HEK293T (cell line): Measurements from ENCODE around the gene ARHGAP6.

Experiments
- CTCF ChIA-PET: fragments of 350-600 bp; formaldehyde crosslinking; extraction: SDS; loops from one replicate; lab custom pipeline; 2021; ENCODE audit warnings: antibody characterized with exemption, inconsistent platforms; lab: Yijun Ruan, JAX
- POLR2A ChIA-PET: fragments of 350-600 bp; formaldehyde crosslinking; extraction: SDS; loops from one replicate; lab custom pipeline; 2020; ENCODE audit warnings: antibody characterized with exemption, inconsistent platforms; lab: Yijun Ruan, JAX
- DNase-seq: peaks from one replicate; pipeline ENCODE4 v3.0.0; 2012; ENCODE audit warnings: mixed read lengths; ENCODE audit errors: extremely low spot score
- ARNT ChIP-seq: fragments of 450-650 bp; IDR thresholded peaks from 2 replicates; pipeline ENCODE4 v1.6.1; 2017; ENCODE audit warnings: mild to moderate bottlenecking
- BHLHE40 ChIP-seq: fragments of 450-650 bp; IDR thresholded peaks from 2 replicates; pipeline ENCODE4 v1.6.1; 2016; ENCODE audit warnings: mild to moderate bottlenecking, moderate library complexity, borderline replicate concordance
- CTBP1 ChIP-seq: fragments of 450-650 bp; IDR thresholded peaks from 2 replicates; pipeline ENCODE4 v1.6.1; 2016; ENCODE audit warnings: borderline replicate concordance
- ELF4 ChIP-seq: fragments of 450-650 bp; IDR thresholded peaks from 2 replicates; pipeline ENCODE4 v1.6.1; 2017; ENCODE audit warnings: antibody characterized with exemption
- FOXA1 ChIP-seq: fragments of 450-650 bp; IDR thresholded peaks from 2 replicates; pipeline ENCODE4 v1.6.1; 2016; ENCODE audit warnings: mild to moderate bottlenecking
- FOXK2 ChIP-seq: fragments of 450-650 bp; IDR thresholded peaks from 2 replicates; pipeline ENCODE4 v1.6.1; 2016; ENCODE audit warnings: mild to moderate bottlenecking
- FOXM1 ChIP-seq: fragments of 450-650 bp; IDR thresholded peaks from 2 replicates; pipeline ENCODE4 v1.6.1; 2017; ENCODE audit warnings: mild to moderate bottlenecking, borderline replicate concordance
- HDGF ChIP-seq: fragments of 450-650 bp; IDR thresholded peaks from 2 replicates; pipeline ENCODE4 v1.6.1; 2017; ENCODE audit warnings: antibody characterized with exemption, borderline replicate concordance
- L3MBTL2 ChIP-seq: fragments of 450-650 bp; conservative IDR thresholded peaks from 2 replicates; pipeline ENCODE4 v1.6.1; 2016; ENCODE audit warnings: mild to moderate bottlenecking
- LEF1 ChIP-seq: fragments of 450-650 bp; IDR thresholded peaks from 2 replicates; pipeline ENCODE4 v1.6.1; 2017; ENCODE audit warnings: mild to moderate bottlenecking, borderline replicate concordance
- NFRKB ChIP-seq: fragments of 450-650 bp; IDR thresholded peaks from 2 replicates; pipeline ENCODE4 v1.6.1; 2016; ENCODE audit warnings: mild to moderate bottlenecking, moderate library complexity
- PKNOX1 ChIP-seq: fragments of 450-650 bp; IDR thresholded peaks from 2 replicates; pipeline ENCODE4 v1.6.1; 2016
- SP1 ChIP-seq: fragments of 450-650 bp; IDR thresholded peaks from 2 replicates; pipeline ENCODE4 v1.6.1; 2017
- SUZ12 ChIP-seq: fragments of 450-650 bp; IDR thresholded peaks from 2 replicates; pipeline ENCODE4 v1.6.1; 2016; ENCODE audit warnings: mild to moderate bottlenecking
- TARDBP ChIP-seq: fragments of 450-650 bp; IDR thresholded peaks from 2 replicates; pipeline ENCODE4 v1.6.1; 2016
- ZNF384 ChIP-seq: fragments of 450-650 bp; IDR thresholded peaks from 2 replicates; pipeline ENCODE4 v1.6.1; 2016

Gene ARHGAP6

GRCh38 chrX:11273544-11273943, 392.2 kb downstream of the ARHGAP6 start:
- TF ChIP-seq FOXA1 (no peak), ELF4 (no peak), L3MBTL2 (no peak), FOXK2 (no peak), LEF1 (no peak), NFRKB (no peak), ZNF384 (no peak), FOXM1 (no peak), PKNOX1 (no peak), SUZ12 (no peak)
- ChIA-PET CTCF (no interaction called here), POLR2A (no interaction called here)
- no peak for DNase-seq

GRCh38 chrX:11272863-11273262, 392.9 kb downstream of the ARHGAP6 start:
- TF ChIP-seq LEF1 (no peak), ARNT (no peak), ELF4 (no peak), BHLHE40 (no peak), TARDBP (no peak), FOXA1 (no peak), SP1 (no peak), CTBP1 (no peak), L3MBTL2 (no peak), HDGF (no peak), PKNOX1 (no peak), NFRKB (no peak), FOXM1 (no peak), SUZ12 (no peak), FOXK2 (no peak), ZNF384 (no peak)
- ChIA-PET POLR2A (no interaction called here), CTCF (interaction anchor here (0.6 kb wide), 1 partner anchor 59 kb away, joined by 3 read pairs; no protein-coding TSS in a partner anchor)
- DNase-seq: no peak

GRCh38 chrX:11272290-11272689, 393.4 kb downstream of the ARHGAP6 start:
- ChIA-PET POLR2A (no interaction called here), CTCF (interaction anchor here (0.6 kb wide), 1 partner anchor 59 kb away, joined by 3 read pairs; no protein-coding TSS in a partner anchor)
- no peak for TF ChIP-seq L3MBTL2
- TF ChIP-seq ELF4: no peak
- no peak for TF ChIP-seq ARNT
- TF ChIP-seq ZNF384: no peak
- TF ChIP-seq FOXA1: no peak
- no peak for TF ChIP-seq HDGF
- no peak for TF ChIP-seq SUZ12
- TF ChIP-seq FOXK2: no peak
- DNase-seq: no peak

- ChIA-PET POLR2A (no interaction called here), CTCF (no interaction called here)
- DNase-seq: no peak
- TF ChIP-seq BHLHE40: no peak
- TF ChIP-seq ELF4: no peak
- TF ChIP-seq PKNOX1: no peak
- no peak for TF ChIP-seq SP1
- TF ChIP-seq SUZ12: no peak
- no peak for TF ChIP-seq ZNF384
- no peak for TF ChIP-seq L3MBTL2
- TF ChIP-seq FOXM1: no peak
- TF ChIP-seq NFRKB: no peak
- TF ChIP-seq CTBP1: no peak
- TF ChIP-seq FOXK2: no peak
- no peak for TF ChIP-seq TARDBP
- TF ChIP-seq ARNT: no peak
- no peak for TF ChIP-seq HDGF
- no peak for TF ChIP-seq FOXA1
Measured at GRCh38 chrX:11269996-11270395, 395.7 kb downstream of the ARHGAP6 start.

- ChIA-PET POLR2A (no interaction called here), CTCF (no interaction called here)
- no peak for DNase-seq
- TF ChIP-seq FOXA1 (no peak), ELF4 (no peak), HDGF (no peak), SUZ12 (no peak), L3MBTL2 (no peak), CTBP1 (no peak), BHLHE40 (no peak), FOXK2 (no peak), ZNF384 (no peak), SP1 (no peak), LEF1 (no peak), TARDBP (no peak), FOXM1 (no peak), ARNT (no peak)
Measured at GRCh38 chrX:11269006-11269405, 396.7 kb downstream of the ARHGAP6 start.

GRCh38 chrX:11267425-11267824, 398.3 kb downstream of the ARHGAP6 start:
- no peak for DNase-seq
- POLR2A ChIA-PET: no interaction called here
- TF ChIP-seq ARNT (no peak), LEF1 (no peak), FOXA1 (no peak), PKNOX1 (no peak), NFRKB (no peak), HDGF (no peak), BHLHE40 (no peak)
- CTCF ChIA-PET: interaction anchor here (0.6 kb wide), 1 partner anchor 10 kb away, joined by 3 read pairs; no protein-coding TSS in a partner anchor
